ENCODE measurements around the gene IGF1. TPM values are rescaled to one million over a fixed set of nuclear protein-coding genes. Genes with fewer than 3 reads are reported as not detected.

Gene IGF1
- total and polyA plus RNA-seq, 12 donors, result 1.7 to 28.4 (median 16.5) TPM

DNA sequence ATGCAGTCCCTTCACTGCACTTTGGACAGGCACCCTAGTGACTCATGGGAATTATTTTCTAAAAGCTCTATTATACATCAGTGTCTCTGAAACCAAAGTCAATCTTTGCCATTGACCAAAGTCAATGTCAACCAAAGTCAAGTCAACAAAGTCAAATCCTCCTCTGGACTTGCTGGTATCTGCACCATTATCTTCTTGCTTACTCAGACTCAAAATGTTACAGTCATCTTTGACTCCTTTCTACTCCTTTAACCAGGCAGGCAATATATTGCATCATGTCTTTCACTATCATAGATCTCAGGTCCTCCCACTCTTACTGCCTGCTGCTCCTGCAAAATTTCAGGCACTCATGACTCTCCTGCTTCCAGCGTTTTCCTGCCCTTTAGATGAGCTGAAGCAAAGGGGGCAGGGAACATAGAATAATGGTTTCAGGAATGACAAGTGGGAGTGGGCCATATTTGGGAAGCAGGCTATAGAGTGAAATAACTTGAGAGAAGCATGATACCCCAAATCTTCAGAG is 39.2 kb downstream of the IGF1 start:
- H3K4me1 ChIP-seq (replicated peaks in 1 of 2), result no peaks in the 10 kb centered on the region
- no peak overlapping the region for H3K27ac ChIP-seq
- no peak for DNase-seq
- H3K36me3 ChIP-seq (replicated peaks in 1 of 2), result no peaks in the 10 kb centered on the region
- intact Hi-C loops (cut with DNase I), result no loop called here
- no peaks in the 10 kb centered on the region for H3K9me3 ChIP-seq (replicated peaks in 1 of 3)
- TF ChIP-seq, protein P1, sequence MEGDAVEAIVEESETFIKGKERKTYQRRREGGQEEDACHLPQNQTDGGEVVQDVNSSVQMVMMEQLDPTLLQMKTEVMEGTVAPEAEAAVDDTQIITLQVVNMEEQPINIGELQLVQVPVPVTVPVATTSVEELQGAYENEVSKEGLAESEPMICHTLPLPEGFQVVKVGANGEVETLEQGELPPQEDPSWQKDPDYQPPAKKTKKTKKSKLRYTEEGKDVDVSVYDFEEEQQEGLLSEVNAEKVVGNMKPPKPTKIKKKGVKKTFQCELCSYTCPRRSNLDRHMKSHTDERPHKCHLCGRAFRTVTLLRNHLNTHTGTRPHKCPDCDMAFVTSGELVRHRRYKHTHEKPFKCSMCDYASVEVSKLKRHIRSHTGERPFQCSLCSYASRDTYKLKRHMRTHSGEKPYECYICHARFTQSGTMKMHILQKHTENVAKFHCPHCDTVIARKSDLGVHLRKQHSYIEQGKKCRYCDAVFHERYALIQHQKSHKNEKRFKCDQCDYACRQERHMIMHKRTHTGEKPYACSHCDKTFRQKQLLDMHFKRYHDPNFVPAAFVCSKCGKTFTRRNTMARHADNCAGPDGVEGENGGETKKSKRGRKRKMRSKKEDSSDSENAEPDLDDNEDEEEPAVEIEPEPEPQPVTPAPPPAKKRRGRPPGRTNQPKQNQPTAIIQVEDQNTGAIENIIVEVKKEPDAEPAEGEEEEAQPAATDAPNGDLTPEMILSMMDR (IDR thresholded peaks at IDR 0.05), result no peak
- no peak for TF ChIP-seq POLR2A (IDR thresholded peaks at IDR 0.05)
- 33 to 74% (median 56%) methylated on average over 1 of the region's 1 CpG for WGBS, 4 donors
- H3K4me3 ChIP-seq, result no peak overlapping the region
- H3K27me3 ChIP-seq, result no peaks in the 10 kb centered on the region

DNA sequence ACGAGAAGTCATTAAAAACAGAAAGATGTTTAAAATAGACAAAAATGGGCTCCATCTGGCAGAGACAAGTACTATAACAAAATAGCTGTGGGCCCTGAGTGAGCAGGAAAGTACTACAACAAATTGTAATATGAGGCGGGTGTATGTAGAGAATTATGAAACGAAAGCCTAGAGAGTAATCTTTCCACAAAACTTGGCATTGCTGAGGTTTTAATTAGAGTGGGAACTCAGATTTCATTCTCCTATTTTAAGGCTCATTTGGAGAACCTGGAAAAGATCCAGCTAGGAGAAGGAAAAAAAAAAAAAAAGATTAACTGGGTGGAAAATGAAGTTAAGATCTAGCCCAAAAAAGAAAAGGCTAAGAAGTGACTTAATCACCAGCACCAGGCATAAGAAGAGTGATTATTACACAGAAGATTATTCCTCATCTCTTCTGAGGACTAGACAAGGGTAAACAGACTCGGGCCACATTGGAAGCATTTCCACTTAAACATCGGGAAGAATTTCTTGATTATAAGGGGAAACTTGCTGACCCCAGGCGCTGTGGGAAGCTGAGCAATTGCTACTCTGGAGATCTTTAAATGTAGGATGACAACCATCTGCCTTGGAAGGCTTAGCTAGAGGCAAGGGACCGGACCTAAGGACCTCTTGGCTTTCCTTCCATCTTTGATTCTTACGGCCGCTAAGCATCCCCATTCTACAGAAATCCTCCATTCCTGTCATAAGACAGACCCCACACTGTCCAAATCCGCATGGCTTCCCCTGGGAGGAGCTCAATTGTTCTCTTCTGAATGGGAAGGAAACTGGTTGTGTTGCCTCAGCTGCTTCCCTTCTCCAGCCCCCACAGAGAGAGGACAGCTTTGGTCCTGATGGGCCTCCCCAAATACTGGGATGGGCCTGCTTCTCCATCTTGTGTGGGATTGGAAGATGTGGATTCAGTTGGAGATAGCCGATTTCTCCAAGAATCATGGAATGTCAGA is 40.6 kb downstream of the IGF1 start:
- intact Hi-C loops (cut with DNase I), result no loop called here
- no peak for DNase-seq
- H3K27me3 ChIP-seq, result no peaks in the 10 kb centered on the region
- 56 to 75% (median 66%) methylated on average over 11 of the region's 11 CpGs for WGBS, 4 donors
- no peaks in the 10 kb centered on the region for H3K9me3 ChIP-seq (replicated peaks in 1 of 3)
- no peak overlapping the region for H3K27ac ChIP-seq
- H3K4me3 ChIP-seq, result no peak overlapping the region
- TF ChIP-seq, protein P1 (IDR thresholded peaks at IDR 0.05), result no peak
- TF ChIP-seq POLR2A (IDR thresholded peaks at IDR 0.05), result no peak
- H3K36me3 ChIP-seq (replicated peaks in 1 of 2), result no peaks in the 10 kb centered on the region
- H3K4me1 ChIP-seq (replicated peaks in 1 of 2), result no peaks in the 10 kb centered on the region

DNA sequence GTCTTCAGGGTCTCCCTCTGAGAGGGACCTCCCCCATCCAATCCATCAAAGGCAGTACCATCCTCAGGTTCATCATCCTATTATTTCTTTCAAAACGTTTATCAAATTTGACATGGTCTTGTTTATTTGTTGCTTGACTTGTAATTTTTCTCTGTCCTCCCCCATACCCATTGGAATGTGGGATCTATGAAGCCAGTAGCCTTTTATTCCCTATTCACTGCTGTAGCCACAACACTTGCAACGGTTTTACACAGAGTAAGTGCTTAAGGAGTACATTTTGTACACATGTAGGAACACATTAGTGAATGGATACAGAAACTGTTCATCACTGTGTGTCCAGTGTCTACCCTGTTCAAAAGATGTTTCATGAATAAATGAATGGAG is 41.5 kb downstream of the IGF1 start:
- intact Hi-C loops (cut with DNase I), result no loop called here
- Histone ChIP-seq H3K4me3 (no peak overlapping the region), H3K4me1 (replicated peaks in 1 of 2) (no peaks in the 10 kb centered on the region), H3K27ac (no peak overlapping the region), H3K36me3 (replicated peaks in 1 of 2) (no peaks in the 10 kb centered on the region), H3K9me3 (replicated peaks in 1 of 3) (no peaks in the 10 kb centered on the region), H3K27me3 (no peaks in the 10 kb centered on the region)
- no peak for DNase-seq
- WGBS, 4 donors, result 34 to 50% (median 44%) methylated on average over 2 of the region's 2 CpGs
- TF ChIP-seq, protein P1 (IDR thresholded peaks at IDR 0.05), result no peak
- TF ChIP-seq POLR2A (IDR thresholded peaks at IDR 0.05), result no peak

DNA sequence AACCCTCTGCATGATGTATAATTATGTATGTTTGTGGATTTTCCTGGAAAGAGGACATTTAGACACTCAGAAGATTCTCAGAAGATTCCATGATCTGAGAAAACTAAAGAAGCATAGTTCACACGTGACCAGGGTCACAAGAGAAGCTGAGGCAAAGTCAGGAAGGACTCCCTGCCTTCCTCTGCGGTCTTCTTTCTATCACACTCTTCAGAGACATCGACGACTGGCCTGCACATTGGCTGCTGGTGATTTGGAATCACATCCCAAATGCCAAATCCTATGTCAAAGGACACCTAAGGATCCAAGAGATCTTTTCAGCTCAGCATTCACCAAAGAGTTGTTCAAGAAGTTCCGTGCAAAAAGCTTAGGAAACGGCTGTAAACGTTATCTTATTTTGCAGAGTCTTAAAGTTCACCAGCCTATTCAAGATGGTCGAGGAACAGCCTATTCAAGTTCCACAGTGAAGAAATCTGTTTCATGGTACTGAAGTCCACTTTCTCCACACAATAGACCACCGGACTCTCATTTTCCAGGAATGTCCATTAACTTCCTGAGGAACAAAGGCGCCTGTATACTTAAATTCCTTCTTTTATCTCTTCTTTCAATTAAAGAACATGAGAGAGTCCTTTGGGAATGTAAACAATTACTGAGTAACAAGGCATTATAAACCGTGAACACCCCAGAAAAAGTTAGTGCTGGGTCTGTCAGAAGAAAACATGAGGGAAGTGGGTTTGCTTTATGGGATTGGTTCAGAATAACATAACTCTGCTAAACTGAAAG is 42.1 kb downstream of the IGF1 start:
- H3K36me3 ChIP-seq (replicated peaks in 1 of 2), result no peaks in the 10 kb centered on the region
- H3K27ac ChIP-seq, result no peak overlapping the region
- H3K4me1 ChIP-seq (replicated peaks in 1 of 2), result no peaks in the 10 kb centered on the region
- 67 to 69% (median 69%) methylated on average over 11 of the region's 11 CpGs for WGBS, 4 donors
- TF ChIP-seq, protein P1 (IDR thresholded peaks at IDR 0.05), result no peak
- no peak for TF ChIP-seq POLR2A (IDR thresholded peaks at IDR 0.05)
- DNase-seq, result no peak
- no peak overlapping the region for H3K4me3 ChIP-seq
- H3K9me3 ChIP-seq (replicated peaks in 1 of 3), result no peaks in the 10 kb centered on the region
- intact Hi-C loops (cut with DNase I), result no loop called here
- no peaks in the 10 kb centered on the region for H3K27me3 ChIP-seq

All from adrenal gland (tissue), 12 donors.